Stimulated activated CD4-positive, alpha-beta T cell treated with anti-CD3 and anti-CD28 coated beads, Interleukin-2, amount 100 ng/mL, for 4 hours (primary cell): ENCODE measurements around the gene NKAIN2.
"Not testable (repeated sequence)": the region's sequence is repeated elsewhere in the genome, so short reads cannot be mapped to it uniquely, and the experiment has no call there.

Experiments
- DNase-seq: peaks from one replicate; pipeline ENCODE4 v3.0.0-alpha.2; 2020; ENCODE audit warnings: low read depth

Gene NKAIN2

GRCh38 chr6:123895346-123895745, 91.7 kb downstream of the NKAIN2 start:
- DNase-seq, result no peak

GRCh38 chr6:123895806-123896205, 92.1 kb downstream of the NKAIN2 start:
- DNase-seq, result no peak

GRCh38 chr6:123896869-123897268, 93.2 kb downstream of the NKAIN2 start:
- DNase-seq, result no peak

DNA sequence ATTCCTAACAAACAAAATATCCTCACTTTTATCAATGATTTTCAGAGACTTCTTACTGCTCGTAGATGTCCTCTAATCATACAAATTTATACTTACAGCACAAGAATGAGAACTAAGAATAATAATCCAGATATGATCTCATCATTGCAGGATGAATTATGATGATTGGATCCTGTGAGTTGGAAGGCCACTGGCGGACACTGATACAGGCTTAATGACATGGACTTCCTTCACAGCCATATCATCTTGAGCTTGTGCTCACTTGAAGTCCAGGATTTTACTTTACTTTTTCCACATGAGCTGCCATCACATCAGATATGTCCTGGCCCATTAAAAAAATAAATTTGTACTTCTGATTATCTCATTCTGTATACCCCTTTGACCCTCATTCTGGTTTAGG, 94.3 kb downstream of the NKAIN2 start:
- DNase-seq, result no peak

GRCh38 chr6:123898665-123899064, 95.0 kb downstream of the NKAIN2 start:
- no peak for DNase-seq

GRCh38 chr6:123899745-123900144, 96.1 kb downstream of the NKAIN2 start:
- no peak for DNase-seq

DNA sequence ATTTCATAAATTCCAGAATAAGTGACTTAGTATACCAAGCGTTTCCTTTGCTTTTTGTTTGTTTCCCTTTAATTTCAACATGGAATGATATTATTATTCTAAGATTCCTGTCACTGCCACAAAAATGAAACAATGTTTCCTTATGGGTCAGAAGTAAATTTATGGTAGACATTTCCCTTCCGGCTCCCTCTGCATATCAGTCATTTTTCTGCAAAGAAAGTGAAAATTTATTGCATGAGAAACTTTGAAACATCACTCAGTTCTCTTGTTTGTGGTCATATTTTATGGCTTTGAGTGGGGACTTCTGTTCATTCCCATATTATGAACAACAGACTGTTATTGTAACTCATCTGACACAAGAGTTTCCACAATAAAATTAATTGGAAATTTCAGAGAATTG, 97.8 kb downstream of the NKAIN2 start:
- no peak for DNase-seq

DNA sequence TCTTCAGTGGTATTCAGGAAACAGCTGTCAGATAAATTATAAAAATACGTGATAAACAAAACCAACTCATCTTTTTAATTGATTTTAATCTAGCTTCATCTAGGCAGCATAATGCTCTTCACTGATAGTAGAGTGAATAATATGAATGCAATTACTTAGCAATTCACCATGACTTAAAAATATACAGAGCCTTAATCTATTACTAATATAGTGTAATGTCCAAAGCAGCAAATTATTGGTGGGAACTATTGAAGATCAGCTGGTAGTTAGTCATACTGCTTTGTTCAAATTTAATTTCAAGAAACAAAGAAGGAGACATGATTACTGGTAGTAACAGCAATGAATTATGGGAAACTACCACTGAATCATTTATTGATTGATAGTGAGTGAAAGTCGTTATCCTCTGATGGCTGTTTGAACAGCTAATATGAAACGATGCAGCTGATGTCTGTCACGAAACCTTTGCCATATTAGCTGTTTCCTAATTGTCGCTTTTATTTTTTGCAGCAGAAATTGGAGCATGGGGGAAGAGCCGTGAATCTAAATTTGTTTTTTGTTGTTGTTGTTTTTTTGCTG, 99.2 kb downstream of the NKAIN2 start:
- no peak for DNase-seq

DNA sequence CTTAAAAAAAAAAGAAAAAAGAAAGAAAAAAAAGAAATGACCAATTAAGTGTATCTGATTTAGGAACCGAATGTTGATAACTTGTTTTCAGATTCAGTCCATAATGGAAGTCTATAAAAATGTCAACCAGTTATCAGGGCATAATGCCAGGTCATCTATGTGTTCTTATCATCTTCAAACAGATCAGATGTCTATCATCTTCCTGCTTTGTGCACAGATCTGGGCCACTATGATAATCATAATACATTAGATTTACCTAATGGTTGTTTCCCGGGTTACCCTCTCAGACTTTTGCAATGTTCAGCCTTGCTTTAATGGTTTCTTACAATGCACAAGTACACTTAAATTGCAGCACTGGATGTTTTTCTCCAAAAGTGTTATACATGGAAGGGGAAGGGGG, 100.6 kb downstream of the NKAIN2 start:
- no peak for DNase-seq

- no peak for DNase-seq
Measured at GRCh38 chr6:123908797-123909196, 105.1 kb downstream of the NKAIN2 start.

GRCh38 chr6:123909989-123910388, 106.3 kb downstream of the NKAIN2 start:
- DNase-seq, result no peak

GRCh38 chr6:123913863-123914262, 110.2 kb downstream of the NKAIN2 start:
- DNase-seq, result no peak

- DNase-seq, result not testable (repeated sequence)
Measured at GRCh38 chr6:123923379-123923778, 119.7 kb downstream of the NKAIN2 start.

- DNase-seq, result no peak
Measured at GRCh38 chr6:123925350-123925749, 121.7 kb downstream of the NKAIN2 start.

GRCh38 chr6:123925842-123926399, 122.3 kb downstream of the NKAIN2 start:
- DNase-seq, result no peak

DNA sequence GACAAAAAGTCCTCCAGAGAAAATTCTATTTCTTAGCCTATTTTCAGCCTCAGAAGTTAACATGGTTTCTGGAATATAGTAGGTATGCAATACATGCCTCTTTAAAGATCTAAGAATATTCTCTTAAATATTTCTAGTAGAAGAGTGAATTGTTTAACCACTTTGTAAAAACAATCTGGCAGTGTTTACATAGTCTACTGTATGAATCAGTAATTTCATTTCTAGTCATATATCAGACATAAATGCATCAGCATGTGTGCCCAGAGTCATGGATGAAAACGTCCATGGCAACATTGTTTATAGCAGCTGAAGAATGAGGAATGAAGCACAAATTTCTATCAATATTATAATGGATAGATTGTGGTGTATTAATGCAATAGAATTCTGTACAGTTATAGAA, 124.9 kb downstream of the NKAIN2 start:
- DNase-seq, result no peak

DNA sequence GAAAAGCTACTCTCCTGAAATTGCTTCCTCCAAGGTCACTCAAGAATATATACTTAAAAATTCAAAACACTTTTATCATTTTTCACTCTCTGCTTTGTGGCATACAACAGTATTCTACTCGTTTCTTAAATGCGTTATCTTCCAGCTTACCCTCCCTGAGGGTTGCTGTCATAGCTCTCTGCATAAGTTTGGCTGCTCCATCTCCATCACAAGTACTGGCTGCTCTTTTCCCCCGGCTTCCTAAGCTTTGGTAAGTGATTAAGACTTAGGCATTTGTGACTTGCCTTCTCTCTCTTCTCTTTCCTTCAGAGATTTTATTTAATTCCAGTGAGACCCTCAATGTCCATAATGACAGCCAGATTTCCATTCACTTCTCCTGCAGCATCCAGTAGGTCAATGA, 128.3 kb downstream of the NKAIN2 start:
- DNase-seq, result no peak

- no peak for DNase-seq
Measured at GRCh38 chr6:123940551-123940950, 136.9 kb downstream of the NKAIN2 start.

DNA sequence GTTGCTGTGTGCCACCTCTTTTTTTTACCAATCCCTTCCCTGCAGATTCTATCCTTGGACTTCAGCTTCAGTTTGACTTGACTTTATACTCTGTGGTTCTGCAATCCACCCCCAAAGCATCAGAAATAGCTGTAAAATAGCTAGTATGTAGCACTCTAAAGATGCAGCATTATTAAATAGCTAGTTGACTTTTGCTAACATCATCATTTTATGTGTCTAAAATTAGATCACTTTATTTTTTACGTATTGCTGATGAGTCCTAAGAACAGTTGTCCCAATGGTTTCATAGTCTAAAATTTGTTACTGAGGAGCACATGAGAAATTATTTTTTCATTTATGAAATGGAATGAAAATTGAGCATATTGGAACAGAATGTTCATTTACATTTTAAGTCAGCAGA, 138.2 kb downstream of the NKAIN2 start:
- DNase-seq, result no peak

- DNase-seq, result no peak
Measured at GRCh38 chr6:123945386-123945785, 141.7 kb downstream of the NKAIN2 start.

- no peak for DNase-seq
Measured at GRCh38 chr6:123953920-123954319, 150.3 kb downstream of the NKAIN2 start.

GRCh38 chr6:123956492-123957139, 153.0 kb downstream of the NKAIN2 start:
- no peak for DNase-seq

DNA sequence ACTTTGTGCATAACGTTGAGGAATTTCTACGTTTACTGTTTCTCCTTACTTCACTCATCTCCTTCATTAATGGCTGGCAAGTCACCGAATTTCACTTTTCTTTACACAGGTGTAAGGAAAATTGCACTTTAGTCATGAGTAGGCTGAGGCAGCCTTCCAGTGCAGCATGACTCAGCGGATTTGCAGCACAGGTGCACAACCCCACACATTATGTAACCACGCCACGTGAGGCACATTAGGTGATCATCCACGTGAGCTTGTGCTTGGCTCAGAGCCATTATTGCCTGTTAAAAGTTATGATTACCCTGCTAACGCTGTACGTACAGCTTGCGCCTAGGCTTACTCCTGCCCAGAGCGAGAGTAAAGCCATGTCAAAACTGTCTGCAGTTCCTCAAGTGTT, 158.8 kb downstream of the NKAIN2 start:
- DNase-seq, result no peak

DNA sequence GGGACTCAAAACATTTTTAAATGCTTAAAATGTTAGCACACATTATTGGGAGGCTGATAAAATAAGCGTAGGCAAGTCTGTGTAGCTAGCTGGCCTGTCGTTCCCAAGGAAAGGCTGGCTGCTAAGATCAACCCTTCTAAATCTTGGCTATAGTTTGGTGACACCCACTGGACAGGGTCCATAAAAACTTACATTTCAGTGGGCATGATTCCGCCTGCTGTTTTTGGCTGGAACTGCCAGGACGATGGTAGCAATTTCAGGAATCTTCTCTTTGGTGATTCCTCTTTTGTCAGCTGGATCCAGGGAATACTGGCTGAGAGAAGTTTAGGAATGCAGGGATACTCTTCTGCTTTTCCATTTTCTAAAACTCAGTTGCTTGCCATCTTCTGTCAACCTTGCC, 162.2 kb downstream of the NKAIN2 start:
- DNase-seq, result no peak
